Kidney (tissue), 14 donors: ENCODE data around the gene PATJ. TPM values are rescaled to one million over a fixed set of nuclear protein-coding genes. Genes with fewer than 3 reads are reported as not detected.

ENCODE experiments used
- DNase-seq, 5 donors: peaks; one replicate each; pipeline ENCODE4 v3.0.0-alpha.2; 2013 to 2020
- FAIRE-seq: peaks from 2 replicates; lab custom pipeline; 2012; peaks lifted over from hg19 to GRCh38; lab: Jason Lieb, UNC
- H3K27ac ChIP-seq, 2 donors: one replicate each; pipeline ENCODE4 v1.7.0; 2013; ENCODE audit warnings: low read depth in 2 of 2, low read length in 2 of 2, inconsistent platforms in 1 of 2
- H3K27me3 ChIP-seq: one replicate; pipeline ENCODE4 v1.7.1; 2013; ENCODE audit warnings: low read length, inconsistent platforms; ENCODE audit not compliant: control insufficient read depth, insufficient read depth
- H3K36me3 ChIP-seq, 3 donors: one replicate each; pipeline versions ENCODE4 v1.7.0 to v1.7.1; 2013; ENCODE audit warnings: low read length in 3 of 3, control low read depth in 1 of 3, inconsistent platforms in 1 of 3; ENCODE audit not compliant: insufficient read depth in 3 of 3, control insufficient read depth in 2 of 3
- H3K4me1 ChIP-seq, 3 donors: one replicate each; pipeline versions ENCODE4 v1.7.0 to v1.7.1; 2013; ENCODE audit warnings: low read length in 3 of 3, inconsistent platforms in 1 of 3, low read depth in 1 of 3; ENCODE audit not compliant: control insufficient read depth in 2 of 3, insufficient read depth in 2 of 3
- H3K4me3 ChIP-seq, 3 donors: one replicate each; pipeline versions ENCODE4 v1.7.0 to v1.8.1; 2013; ENCODE audit warnings: low read length in 3 of 3, control low read depth in 1 of 3, inconsistent platforms in 1 of 3
- H3K9ac ChIP-seq, 3 donors: one replicate each; pipeline versions ENCODE4 v1.7.0 to v1.7.1; 2013; ENCODE audit warnings: low read length in 3 of 3, control low read depth in 1 of 3, inconsistent platforms in 1 of 3
- H3K9me3 ChIP-seq, 3 donors: one replicate each; pipeline versions ENCODE4 v1.7.0 to v1.7.1; 2013; ENCODE audit warnings: low read length in 3 of 3, control low read depth in 1 of 3, inconsistent platforms in 1 of 3; ENCODE audit not compliant: control insufficient read depth in 2 of 3, insufficient read depth in 1 of 3
- intact Hi-C: fragments of 100-400 bp; cut with DNase I; formaldehyde crosslinking; loops from one replicate; pipeline ENCODE4 v1.11.1; 2022
- polyA plus RNA-seq: library from polyadenylated mRNA; stranded (reverse); fragments of 350-450 nt; fragmentation: Illumina TruSeq; extraction: RNeasy Lipid Tissue Mini Kit (QIAGEN cat#74804); gene quantifications from one replicate; pipeline ENCODE4 v1.2.3, GENCODE V29; 2014; ENCODE audit warnings: low read depth, low replicate concordance; ENCODE audit not compliant: insufficient read depth
- total RNA-seq: library from RNA; stranded (reverse); fragmentation: NEBNext Ultra II Directional; extraction: Animal tissue kit (Norgen Biotek cat#: 25700); gene quantifications from one replicate; pipeline ENCODE4 v1.2.1, GENCODE V29; 2021
- TF ChIP-seq, protein P1 (sequence below): IDR thresholded peaks from 3 replicates; pipeline ENCODE4 v1.5.1; 2012; ENCODE audit warnings: mild to moderate bottlenecking, moderate library complexity, borderline replicate concordance; ENCODE audit not compliant: insufficient read depth; ENCODE audit errors: extremely low read depth
- donor health status: control.
- donor health status: control.
- donor health status: control.
- donor health status: control.
- donor health status: control.
- donor health status: DM: yes; HTN: yes; CAD: no.
- donor health status: Normal renal cell carcinoma (clear cell type).

Gene PATJ
- total and polyA plus RNA-seq, 2 donors from 2014 or later, result 44.0 to 98.0 TPM

- DNase-seq, result no peak
- Histone ChIP-seq H3K4me1 (no peaks in the 10 kb centered on the region), H3K36me3 (peaks cover 0 to 3% (median 0%) of the 10 kb centered on the region in 3 donors), H3K27ac (no peak overlapping the region), H3K9me3 (no peaks in the 10 kb centered on the region), H3K4me3 (no peak overlapping the region), H3K27me3 (no peaks in the 10 kb centered on the region), H3K9ac (no peak overlapping the region)
- TF ChIP-seq, protein P1, sequence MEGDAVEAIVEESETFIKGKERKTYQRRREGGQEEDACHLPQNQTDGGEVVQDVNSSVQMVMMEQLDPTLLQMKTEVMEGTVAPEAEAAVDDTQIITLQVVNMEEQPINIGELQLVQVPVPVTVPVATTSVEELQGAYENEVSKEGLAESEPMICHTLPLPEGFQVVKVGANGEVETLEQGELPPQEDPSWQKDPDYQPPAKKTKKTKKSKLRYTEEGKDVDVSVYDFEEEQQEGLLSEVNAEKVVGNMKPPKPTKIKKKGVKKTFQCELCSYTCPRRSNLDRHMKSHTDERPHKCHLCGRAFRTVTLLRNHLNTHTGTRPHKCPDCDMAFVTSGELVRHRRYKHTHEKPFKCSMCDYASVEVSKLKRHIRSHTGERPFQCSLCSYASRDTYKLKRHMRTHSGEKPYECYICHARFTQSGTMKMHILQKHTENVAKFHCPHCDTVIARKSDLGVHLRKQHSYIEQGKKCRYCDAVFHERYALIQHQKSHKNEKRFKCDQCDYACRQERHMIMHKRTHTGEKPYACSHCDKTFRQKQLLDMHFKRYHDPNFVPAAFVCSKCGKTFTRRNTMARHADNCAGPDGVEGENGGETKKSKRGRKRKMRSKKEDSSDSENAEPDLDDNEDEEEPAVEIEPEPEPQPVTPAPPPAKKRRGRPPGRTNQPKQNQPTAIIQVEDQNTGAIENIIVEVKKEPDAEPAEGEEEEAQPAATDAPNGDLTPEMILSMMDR, result no peak
- intact Hi-C loops, result no loop called here
- FAIRE-seq, result no peak
Observed at GRCh38 chr1:61754545-61754944, 12.3 kb downstream of the PATJ start.

GRCh38 chr1:61756773-61757172 is 14.5 kb downstream of the PATJ start:
- no peak overlapping the region for H3K4me3 ChIP-seq
- no peaks in the 10 kb centered on the region for H3K4me1 ChIP-seq
- DNase-seq, result no peak
- TF ChIP-seq, protein P1, result no peak
- intact Hi-C loops, result no loop called here
- H3K27me3 ChIP-seq, result no peaks in the 10 kb centered on the region
- H3K27ac ChIP-seq, result no peak overlapping the region
- no peak for FAIRE-seq
- H3K9me3 ChIP-seq, result no peaks in the 10 kb centered on the region
- peaks cover 0 to 3% (median 0%) of the 10 kb centered on the region in 3 donors for H3K36me3 ChIP-seq
- no peak overlapping the region for H3K9ac ChIP-seq

GRCh38 chr1:61757950-61758349 is 15.7 kb downstream of the PATJ start:
- Histone ChIP-seq H3K4me3 (no peak overlapping the region), H3K27ac (no peak overlapping the region), H3K27me3 (no peaks in the 10 kb centered on the region), H3K9me3 (no peaks in the 10 kb centered on the region), H3K4me1 (no peaks in the 10 kb centered on the region), H3K9ac (no peak overlapping the region), H3K36me3 (peaks cover 0 to 3% (median 0%) of the 10 kb centered on the region in 3 donors)
- DNase-seq (no peak), FAIRE-seq (no peak)
- intact Hi-C loops, result no loop called here
- TF ChIP-seq, protein P1, result no peak

GRCh38 chr1:61770131-61770530 is 27.9 kb downstream of the PATJ start:
- Histone ChIP-seq H3K27ac (no peak overlapping the region), H3K27me3 (no peaks in the 10 kb centered on the region), H3K9ac (no peak overlapping the region), H3K4me1 (no peaks in the 10 kb centered on the region), H3K9me3 (no peaks in the 10 kb centered on the region), H3K36me3 (peaks cover 0 to 22% (median 9%) of the 10 kb centered on the region in 3 donors), H3K4me3 (no peak overlapping the region)
- intact Hi-C loops, result no loop called here
- DNase-seq (no peak), FAIRE-seq (no peak)
- TF ChIP-seq, protein P1, result no peak
